Gastroesophageal sphincter (tissue), 3 donors: ENCODE measurements around the gene CFAP77.

ENCODE experiments used
- EP300 ChIP-seq: sonication (generic); formaldehyde crosslinking; IDR thresholded peaks from one replicate; pipeline ENCODE4 v1.6.1; 2017; ENCODE audit warnings: antibody characterized with exemption, mild to moderate bottlenecking
- POLR2A ChIP-seq, 2 donors: fragments of 450-650 bp; IDR thresholded peaks; one replicate each; pipeline ENCODE4 v1.6.1; 2017; ENCODE audit warnings: antibody characterized with exemption in 2 of 2, mild to moderate bottlenecking in 2 of 2, moderate library complexity in 1 of 2
- TF ChIP-seq, protein P1 (sequence below), 4 experiments: fragments of 200-600 bp in 2 of 4; fragments of 450-650 bp in 2 of 4; sonication (generic) in 1 of 4; IDR thresholded peaks; one replicate each; pipeline ENCODE4 v1.5.1; 2017 to 2019; ENCODE audit warnings: antibody characterized with exemption in 4 of 4, mild to moderate bottlenecking in 2 of 4, moderate library complexity in 2 of 4

DNA sequence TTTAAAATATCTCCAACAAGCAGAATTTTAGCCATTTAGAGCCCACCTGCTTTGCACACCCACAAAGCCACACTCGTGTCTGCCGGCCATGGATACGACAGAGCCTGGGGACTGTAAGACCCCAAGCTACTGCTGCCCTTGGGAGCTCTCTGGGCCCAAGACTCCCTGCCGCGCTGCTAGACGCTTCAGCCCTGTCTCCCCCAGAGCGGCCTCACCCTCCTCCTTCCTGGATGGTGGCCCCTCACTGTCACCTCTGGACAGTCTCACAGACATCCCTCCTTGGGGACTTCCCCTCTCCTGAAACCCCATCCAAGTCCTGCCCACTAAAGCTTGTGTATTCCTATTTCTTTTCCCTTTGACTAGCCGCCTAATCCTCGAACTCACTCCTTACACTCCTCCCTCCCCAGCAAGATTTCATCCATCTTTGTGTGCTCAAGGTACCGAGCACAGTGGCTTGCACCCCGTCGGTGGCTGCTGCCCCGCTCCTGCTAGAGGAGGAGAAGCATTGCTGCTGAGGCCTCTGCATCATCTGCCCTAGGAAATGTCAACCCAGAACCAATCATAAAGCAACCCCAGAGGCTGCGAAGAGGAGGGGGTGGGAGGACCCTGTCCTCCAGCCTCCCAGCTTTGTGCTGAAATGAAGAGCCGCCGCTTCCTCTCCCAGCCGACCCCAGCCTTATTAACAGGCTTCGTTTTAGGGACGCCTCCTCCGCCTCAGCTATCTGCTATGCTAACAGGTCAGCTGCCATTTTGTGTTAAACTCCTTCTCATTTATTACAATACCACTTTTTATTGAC, 71.2 kb downstream of the CFAP77 start:
- TF ChIP-seq POLR2A (IDR thresholded peaks at IDR 0.05): no peak
- TF ChIP-seq, protein P1, sequence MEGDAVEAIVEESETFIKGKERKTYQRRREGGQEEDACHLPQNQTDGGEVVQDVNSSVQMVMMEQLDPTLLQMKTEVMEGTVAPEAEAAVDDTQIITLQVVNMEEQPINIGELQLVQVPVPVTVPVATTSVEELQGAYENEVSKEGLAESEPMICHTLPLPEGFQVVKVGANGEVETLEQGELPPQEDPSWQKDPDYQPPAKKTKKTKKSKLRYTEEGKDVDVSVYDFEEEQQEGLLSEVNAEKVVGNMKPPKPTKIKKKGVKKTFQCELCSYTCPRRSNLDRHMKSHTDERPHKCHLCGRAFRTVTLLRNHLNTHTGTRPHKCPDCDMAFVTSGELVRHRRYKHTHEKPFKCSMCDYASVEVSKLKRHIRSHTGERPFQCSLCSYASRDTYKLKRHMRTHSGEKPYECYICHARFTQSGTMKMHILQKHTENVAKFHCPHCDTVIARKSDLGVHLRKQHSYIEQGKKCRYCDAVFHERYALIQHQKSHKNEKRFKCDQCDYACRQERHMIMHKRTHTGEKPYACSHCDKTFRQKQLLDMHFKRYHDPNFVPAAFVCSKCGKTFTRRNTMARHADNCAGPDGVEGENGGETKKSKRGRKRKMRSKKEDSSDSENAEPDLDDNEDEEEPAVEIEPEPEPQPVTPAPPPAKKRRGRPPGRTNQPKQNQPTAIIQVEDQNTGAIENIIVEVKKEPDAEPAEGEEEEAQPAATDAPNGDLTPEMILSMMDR (IDR thresholded peaks at IDR 0.05): no peak
- TF ChIP-seq EP300: no peak
